ENCODE data around the gene ZDHHC12. TPM values are rescaled to one million over a fixed set of nuclear protein-coding genes. Genes with fewer than 3 reads are reported as not detected.
A peak's percentile ranks its signal among the peaks of the same experiment; 100 is the strongest.

ZDHHC12 gene
- total and polyA plus RNA-seq, 2 of the 13 experiments (the other 11 are each of a cell fraction or from before 2014, with no cell fraction given), result 25.4 to 28.0 TPM

DNA sequence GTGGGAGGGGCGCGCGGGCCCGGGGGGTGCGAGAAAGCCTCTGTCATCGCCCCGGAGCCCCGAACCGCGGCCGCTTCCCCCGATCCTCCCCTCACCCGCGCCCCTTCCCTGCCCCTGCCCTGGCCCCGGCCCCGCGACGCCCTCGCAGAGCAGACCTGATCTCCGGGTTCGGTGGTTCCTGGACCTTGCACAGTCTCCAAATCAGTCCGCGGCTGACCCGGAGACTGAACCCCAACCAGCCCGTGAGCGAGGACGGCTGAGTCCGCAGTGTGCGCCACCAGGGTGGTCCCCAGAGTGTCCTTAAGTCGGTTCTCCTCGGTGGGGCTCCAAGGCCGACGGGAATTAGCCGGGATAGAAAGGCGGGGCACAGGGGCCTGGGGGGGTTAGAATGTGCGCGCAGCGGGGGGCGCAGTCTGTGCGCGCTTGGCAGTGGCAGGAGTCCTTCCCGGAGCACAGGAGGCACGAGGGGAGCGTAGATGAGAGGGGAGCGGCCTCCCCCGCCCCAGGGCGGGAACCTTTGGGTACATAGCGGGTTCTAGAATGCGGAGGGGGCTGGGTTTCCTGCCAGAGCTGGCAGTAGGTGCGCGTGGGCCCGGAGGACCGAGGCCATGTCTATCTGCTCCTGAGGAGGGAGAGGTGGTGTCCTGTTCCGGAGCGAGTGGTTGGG, 20.8 kb downstream of the ZDHHC12 start (continued):
- TF ChIP-seq, protein P1, sequence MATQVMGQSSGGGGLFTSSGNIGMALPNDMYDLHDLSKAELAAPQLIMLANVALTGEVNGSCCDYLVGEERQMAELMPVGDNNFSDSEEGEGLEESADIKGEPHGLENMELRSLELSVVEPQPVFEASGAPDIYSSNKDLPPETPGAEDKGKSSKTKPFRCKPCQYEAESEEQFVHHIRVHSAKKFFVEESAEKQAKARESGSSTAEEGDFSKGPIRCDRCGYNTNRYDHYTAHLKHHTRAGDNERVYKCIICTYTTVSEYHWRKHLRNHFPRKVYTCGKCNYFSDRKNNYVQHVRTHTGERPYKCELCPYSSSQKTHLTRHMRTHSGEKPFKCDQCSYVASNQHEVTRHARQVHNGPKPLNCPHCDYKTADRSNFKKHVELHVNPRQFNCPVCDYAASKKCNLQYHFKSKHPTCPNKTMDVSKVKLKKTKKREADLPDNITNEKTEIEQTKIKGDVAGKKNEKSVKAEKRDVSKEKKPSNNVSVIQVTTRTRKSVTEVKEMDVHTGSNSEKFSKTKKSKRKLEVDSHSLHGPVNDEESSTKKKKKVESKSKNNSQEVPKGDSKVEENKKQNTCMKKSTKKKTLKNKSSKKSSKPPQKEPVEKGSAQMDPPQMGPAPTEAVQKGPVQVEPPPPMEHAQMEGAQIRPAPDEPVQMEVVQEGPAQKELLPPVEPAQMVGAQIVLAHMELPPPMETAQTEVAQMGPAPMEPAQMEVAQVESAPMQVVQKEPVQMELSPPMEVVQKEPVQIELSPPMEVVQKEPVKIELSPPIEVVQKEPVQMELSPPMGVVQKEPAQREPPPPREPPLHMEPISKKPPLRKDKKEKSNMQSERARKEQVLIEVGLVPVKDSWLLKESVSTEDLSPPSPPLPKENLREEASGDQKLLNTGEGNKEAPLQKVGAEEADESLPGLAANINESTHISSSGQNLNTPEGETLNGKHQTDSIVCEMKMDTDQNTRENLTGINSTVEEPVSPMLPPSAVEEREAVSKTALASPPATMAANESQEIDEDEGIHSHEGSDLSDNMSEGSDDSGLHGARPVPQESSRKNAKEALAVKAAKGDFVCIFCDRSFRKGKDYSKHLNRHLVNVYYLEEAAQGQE (IDR thresholded peaks at IDR 0.05; ENCODE audit: borderline replicate concordance in 1 of 2, low read depth in 1 of 2, low read length in 2 of 2), result no peak
- TF ChIP-seq ZNF777 (CRISPR knock-in tag; IDR thresholded peaks at IDR 0.05) (0 out of 2 replicates have a peak, but pooled peaks have one; percentile 2), ZNF598 (CRISPR knock-in tag; IDR thresholded peaks at IDR 0.05; ENCODE audit: borderline replicate concordance) (0 out of 2 replicates have a peak, but pooled peaks have one; percentile 27), GATAD2A (CRISPR knock-in tag; IDR thresholded peaks at IDR 0.05) (peak; percentile 23; the same call in 1 of the 2 replicates), ZFP1 (CRISPR knock-in tag; IDR thresholded peaks at IDR 0.05) (no peak), ZNF446 (CRISPR knock-in tag; IDR thresholded peaks at IDR 0.05) (0 out of 2 replicates have a peak, but pooled peaks have one; percentile 56), PHF21A (CRISPR knock-in tag; IDR thresholded peaks at IDR 0.05) (0 out of 2 replicates have a peak, but pooled peaks have one; percentile 1), ZNF644 (CRISPR knock-in tag; IDR thresholded peaks at IDR 0.05; ENCODE audit: low read depth) (no peak), YY1 (IDR thresholded peaks at IDR 0.05; ENCODE audit: insufficient read depth, insufficient replicate concordance, low read depth, low read length) (peak; percentile 9), ZNF879 (CRISPR knock-in tag; IDR thresholded peaks at IDR 0.05) (peak; percentile 63; the same call in 1 of the 2 replicates), ZNF234 (CRISPR knock-in tag; conservative IDR thresholded peaks at IDR 0.05) (0 out of 2 replicates have a peak, but pooled peaks have one; percentile 13), ZFP82 (CRISPR knock-in tag; IDR thresholded peaks at IDR 0.05; ENCODE audit: borderline replicate concordance) (peak; percentile 25; the same call in 1 of the 2 replicates), ZBTB38 (CRISPR knock-in tag; IDR thresholded peaks at IDR 0.05) (no peak), NCOA5 (CRISPR knock-in tag; IDR thresholded peaks at IDR 0.05) (no peak), ZZZ3 (CRISPR knock-in tag; IDR thresholded peaks at IDR 0.05; ENCODE audit: borderline replicate concordance) (0 out of 2 replicates have a peak, but pooled peaks have one; percentile 9), CCDC6 (CRISPR knock-in tag; IDR thresholded peaks at IDR 0.05) (peak; percentile 11; the same call in 1 of the 2 replicates), ZNF33B (CRISPR knock-in tag; IDR thresholded peaks at IDR 0.05) (0 out of 2 replicates have a peak, but pooled peaks have one; percentile 23), MAZ (IDR thresholded peaks at IDR 0.05; ENCODE audit: borderline replicate concordance, low read depth, low read length) (no peak), MAZ (CRISPR knock-in tag; IDR thresholded peaks at IDR 0.05; ENCODE audit: low read depth) (peak; percentile 57; the same call in 1 of the 2 replicates), ZNF747 (CRISPR knock-in tag; IDR thresholded peaks at IDR 0.05; ENCODE audit: borderline replicate concordance) (peak; percentile 27; the same call in 1 of the 2 replicates), MBNL3 (CRISPR knock-in tag; conservative IDR thresholded peaks at IDR 0.05) (no peak), PAF1 (CRISPR knock-in tag; IDR thresholded peaks at IDR 0.05) (no peak)
- TF ChIP-seq, protein P2, sequence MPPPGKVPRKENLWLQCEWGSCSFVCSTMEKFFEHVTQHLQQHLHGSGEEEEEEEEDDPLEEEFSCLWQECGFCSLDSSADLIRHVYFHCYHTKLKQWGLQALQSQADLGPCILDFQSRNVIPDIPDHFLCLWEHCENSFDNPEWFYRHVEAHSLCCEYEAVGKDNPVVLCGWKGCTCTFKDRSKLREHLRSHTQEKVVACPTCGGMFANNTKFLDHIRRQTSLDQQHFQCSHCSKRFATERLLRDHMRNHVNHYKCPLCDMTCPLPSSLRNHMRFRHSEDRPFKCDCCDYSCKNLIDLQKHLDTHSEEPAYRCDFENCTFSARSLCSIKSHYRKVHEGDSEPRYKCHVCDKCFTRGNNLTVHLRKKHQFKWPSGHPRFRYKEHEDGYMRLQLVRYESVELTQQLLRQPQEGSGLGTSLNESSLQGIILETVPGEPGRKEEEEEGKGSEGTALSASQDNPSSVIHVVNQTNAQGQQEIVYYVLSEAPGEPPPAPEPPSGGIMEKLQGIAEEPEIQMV (CRISPR knock-in tag; IDR thresholded peaks at IDR 0.05; ENCODE audit: low read depth), result peak; percentile 99

Measured in HepG2 (cell line).